HG03457 (cell line): Measurements from ENCODE around the gene MTMR6.
A peak's percentile ranks its signal among the peaks of the same experiment; 100 is the strongest.

Experiments used
- ATAC-seq: cut with Tn5 transposase; IDR thresholded peaks from one replicate; pipeline ENCODE4 v1.9.1; 2021; ENCODE audit warnings: moderate number of reproducible peaks; ENCODE audit not compliant: unreplicated experiment

The MTMR6 gene

DNA sequence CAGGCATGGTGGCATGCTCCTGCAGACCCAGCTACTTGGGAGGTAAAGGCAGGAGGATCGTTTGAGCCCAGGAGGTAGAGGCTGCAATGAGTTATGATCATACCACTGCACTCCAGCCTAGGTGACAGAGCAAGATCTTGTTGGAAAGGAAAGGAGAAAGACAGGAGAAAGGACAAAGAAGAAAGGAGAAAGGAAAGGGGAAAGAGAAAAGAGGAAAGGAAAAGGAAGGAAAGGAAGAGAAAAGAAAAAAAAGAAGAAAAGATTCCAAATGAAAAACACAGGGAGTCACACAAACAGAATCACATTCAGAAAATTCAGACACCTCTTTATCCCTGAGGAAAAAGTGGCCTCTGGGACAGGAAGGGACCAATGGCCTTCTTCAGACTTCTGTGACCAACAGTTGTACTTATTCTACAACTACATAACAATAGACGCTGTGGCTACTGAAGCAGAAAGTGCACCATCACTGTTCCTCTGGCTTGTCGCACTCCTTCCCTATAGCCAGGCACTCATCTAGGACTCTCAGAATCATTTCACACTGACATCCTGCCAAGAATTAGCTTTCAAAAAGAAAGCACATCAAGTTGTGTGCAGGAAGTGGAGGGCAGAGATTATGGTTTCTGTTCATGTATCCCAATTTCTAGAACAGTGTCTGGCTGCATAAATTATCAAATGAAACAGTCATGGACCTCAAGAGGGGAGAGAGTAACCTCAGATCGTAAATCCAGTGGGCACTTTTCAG lies 5.9 kb downstream of the MTMR6 start:
- ATAC-seq = peak; percentile 75

DNA sequence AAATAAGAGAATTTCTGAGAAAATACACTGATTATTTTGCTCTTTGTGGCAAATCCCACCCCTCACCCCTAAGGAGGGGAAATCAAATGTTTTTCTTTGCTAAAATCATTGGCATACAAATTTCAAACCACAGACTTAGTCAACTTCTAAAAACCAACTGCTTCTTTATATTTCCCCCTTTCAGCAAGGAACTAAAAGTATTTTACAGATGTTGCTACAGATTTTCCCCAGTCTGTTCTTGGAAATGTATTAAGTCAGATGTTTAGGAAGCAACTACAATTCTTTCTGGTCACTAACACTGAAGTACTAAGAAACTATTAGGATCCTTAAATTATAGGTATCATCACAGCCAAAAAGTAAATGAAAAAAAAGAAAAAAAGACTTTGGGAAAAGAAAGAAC lies 6.9 kb downstream of the MTMR6 start:
- ATAC-seq = no peak

GRCh38 chr13:25276748-25277147 lies 10.5 kb downstream of the MTMR6 start:
- ATAC-seq = no peak

DNA sequence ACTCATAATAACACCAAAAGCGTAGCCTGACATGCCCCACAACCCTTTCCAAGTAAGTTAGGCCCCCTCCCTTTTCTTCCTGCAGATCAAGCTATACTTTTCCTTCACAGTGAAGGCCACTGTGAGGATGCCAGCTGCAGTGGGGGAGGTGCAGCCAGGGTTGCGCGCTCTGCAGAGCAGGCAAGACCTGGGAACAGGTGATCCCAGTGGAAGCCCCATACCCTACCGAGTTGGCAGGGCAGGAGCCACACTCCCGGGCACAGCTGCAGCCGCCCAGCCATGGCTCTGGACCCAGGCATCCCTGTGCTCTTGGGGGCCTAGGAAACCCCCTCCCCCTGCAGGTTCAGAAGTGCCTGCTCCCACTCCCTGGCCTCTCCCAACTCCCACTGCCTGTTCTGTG lies 18.7 kb downstream of the MTMR6 start:
- ATAC-seq = no peak

DNA sequence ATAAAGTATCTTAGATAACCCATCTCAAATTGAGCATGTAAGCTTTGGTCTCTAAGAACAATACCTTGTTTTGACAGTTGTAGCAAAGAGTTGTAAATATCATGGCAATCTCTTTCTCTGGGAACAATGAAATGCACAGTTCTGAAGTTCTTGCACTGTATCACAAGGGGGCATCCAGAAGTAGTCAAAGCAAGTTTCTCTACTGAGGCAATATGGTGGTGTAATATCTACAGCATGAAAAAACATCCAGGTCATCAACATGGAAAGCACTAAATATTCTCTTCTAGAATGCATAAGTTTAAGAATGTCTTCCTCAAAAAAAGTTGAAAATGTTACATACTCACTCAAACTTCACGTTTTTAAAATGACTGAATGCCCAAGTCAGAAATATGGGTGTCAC lies 19.6 kb downstream of the MTMR6 start:
- no peak for ATAC-seq

GRCh38 chr13:25266706-25267105 lies 20.6 kb downstream of the MTMR6 start:
- no peak for ATAC-seq

DNA sequence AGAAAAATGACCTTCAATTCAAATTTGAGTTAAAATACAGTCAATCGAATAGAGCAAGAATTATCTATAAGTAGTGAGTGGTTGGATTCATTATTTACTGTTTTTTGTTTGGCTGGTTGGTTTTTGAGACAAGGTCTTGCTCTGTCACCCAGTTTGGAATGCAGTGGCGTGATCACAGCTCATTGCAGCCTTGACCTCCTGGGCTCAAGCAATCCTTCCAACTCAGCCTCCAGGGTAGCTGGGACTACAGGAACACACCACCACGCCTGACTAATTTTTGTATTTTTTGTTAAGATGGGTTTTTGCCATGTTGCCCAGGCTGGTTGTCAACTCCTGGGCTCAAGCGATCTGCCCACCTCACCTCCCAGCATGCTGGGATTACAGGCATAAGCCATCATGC lies 25.0 kb downstream of the MTMR6 start:
- no peak for ATAC-seq

- no peak for ATAC-seq
Observed at GRCh38 chr13:25253702-25254101, 33.6 kb downstream of the MTMR6 start.

- ATAC-seq = no peak
Observed at GRCh38 chr13:25252752-25253151, 34.5 kb downstream of the MTMR6 start.

- no peak for ATAC-seq
Observed at GRCh38 chr13:25252225-25252624, 35.1 kb downstream of the MTMR6 start.

DNA sequence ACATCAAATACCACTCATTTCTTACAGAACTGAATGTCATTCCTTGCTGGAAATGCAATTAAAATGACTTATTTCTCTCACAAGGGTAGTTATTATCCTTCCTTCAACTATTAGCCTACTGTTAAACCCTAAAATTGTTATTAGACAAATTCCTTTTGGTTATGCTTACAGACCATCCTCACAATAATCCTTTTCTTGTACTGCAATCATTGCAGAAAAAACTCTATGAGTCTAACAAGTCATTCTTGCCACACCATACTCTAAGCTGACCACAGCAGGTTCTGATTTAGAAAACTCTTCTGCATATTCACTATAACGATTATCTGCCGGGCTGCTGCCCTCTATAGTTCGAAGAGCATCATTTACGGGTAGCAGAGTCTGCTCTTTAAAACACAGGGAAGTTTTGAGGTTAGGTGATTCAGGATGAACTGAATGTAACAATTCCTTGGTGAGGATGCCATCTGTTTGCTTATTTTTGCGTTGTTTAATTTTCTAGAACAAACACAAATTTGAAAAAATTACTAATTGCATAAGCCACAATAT lies 38.2 kb downstream of the MTMR6 start:
- no peak for ATAC-seq

DNA sequence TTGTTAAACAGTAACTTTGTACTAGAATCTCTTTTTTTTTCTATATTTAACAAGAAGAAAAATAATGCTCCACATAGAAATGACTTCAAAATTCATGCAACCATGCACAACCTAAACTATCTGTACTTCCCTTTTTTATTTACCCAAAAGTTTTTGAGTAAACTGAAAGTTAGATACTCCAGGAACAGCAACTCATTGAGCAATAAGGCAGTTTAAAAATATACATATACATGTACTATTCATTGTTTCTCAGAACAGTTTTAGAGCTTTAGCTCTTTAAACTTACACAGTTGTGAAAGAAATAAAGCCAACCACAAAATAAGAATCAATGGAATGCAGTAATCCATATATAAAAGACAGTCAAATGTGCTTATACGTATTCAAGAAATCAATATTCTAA lies 39.2 kb downstream of the MTMR6 start:
- ATAC-seq = no peak

- no peak for ATAC-seq
Observed at GRCh38 chr13:25247360-25247759, 39.9 kb downstream of the MTMR6 start.

GRCh38 chr13:25244123-25244522 lies 43.2 kb downstream of the MTMR6 start:
- no peak for ATAC-seq

DNA sequence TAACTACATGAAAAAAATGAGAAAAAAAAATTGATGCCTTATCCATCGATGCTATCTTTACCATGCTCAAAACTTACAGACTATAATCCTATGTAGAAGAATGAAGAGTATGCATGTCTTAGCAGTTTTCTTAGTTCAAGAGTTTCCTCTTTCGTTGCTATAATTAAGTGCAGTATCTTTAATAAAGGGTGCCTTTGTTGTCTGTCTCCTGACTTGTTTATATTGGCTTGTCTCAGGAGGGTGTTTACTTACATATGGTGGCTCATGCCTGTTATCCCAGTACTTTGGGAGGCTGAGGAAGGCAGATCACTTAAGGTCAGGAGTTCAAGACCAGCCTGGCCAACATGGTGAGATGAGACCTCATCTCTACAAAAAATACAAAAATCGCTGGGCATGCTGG lies 44.3 kb downstream of the MTMR6 start:
- ATAC-seq = no peak

GRCh38 chr13:25241007-25241406 lies 46.3 kb downstream of the MTMR6 start:
- ATAC-seq = no peak

DNA sequence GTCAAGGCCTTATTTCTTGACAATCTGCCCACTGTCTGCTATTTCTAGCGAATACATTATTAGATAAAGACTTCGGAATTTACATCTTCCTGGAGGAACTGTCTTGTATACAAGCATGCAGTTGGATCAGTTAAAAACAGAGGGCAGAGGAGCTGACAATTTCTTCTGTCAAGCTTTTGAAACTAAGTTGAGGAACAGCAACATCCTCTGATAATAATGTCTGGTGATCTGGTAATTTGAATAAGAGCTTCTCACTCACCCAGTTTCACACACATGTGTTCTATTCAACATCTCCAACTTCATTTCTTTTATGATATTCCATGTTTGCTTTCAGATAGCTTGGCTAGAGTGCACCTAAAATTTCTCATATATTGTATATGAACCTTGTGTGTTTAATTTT lies 50.2 kb downstream of the MTMR6 start:
- no peak for ATAC-seq

DNA sequence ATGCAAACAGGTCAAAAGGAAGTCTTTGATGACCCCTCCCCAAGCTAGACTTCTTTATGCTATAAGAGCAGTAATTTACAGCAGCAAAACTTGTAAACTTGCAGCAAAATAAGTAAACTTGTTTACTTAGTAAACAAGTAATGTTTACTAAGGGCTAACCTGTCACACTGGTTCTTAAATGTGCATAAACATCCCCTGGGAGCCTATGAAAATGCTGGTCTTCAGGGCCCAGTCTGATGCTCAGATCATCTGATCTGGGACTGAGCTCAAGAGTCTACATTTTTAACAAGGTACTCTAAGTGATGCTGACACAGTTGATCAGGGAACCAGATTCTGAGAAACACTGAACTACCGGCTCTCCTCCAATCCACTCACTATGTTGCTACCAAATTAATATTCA lies 53.4 kb downstream of the MTMR6 start:
- ATAC-seq = no peak

- ATAC-seq = no peak
Observed at GRCh38 chr13:25232937-25233515, 54.3 kb downstream of the MTMR6 start.

- ATAC-seq = no peak
Observed at GRCh38 chr13:25231517-25231916, 55.8 kb downstream of the MTMR6 start.

DNA sequence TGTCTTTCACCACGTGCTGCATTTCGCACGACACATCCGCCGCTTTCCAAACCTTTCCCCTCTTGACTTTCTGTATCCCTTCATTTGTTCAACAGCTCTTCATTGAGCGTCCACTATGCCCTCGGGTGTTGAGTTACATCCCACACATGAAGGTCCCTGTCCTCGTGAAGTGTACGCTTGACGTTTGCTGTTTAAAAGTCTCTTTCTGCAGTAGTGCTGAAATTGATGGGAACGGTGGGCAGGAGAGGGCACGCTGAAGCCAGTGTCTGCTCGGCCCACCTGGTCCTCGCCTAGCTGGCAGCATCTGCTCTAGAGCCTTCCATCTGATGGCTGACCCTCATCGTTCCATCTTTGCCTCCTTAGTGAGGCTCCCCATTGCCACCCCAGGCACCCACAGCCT lies 59.6 kb downstream of the MTMR6 start:
- no peak for ATAC-seq

DNA sequence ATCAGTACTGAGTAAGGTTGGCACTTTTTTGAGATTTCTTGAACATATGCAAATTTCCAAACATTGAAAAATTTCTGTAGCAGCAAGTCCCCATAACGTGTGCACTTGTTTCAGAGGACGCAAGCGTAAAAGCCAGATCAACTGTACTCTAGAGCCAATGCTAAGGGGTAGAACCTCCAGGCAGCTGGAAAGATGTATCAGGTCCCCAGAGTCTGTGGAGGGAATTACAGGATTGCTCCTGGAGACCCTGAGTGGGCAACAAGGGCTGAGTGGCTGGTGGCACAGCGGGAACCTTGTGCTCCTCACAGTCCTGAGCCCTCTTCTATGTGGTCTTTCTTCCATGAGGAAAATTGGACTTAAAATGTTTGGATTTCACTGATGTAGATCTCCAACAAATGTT lies 61.3 kb downstream of the MTMR6 start:
- no peak for ATAC-seq

GRCh38 chr13:25224151-25224550 lies 63.1 kb downstream of the MTMR6 start:
- ATAC-seq = no peak
